Measurements from ENCODE around the gene ADAM8. TPM values are rescaled to one million over a fixed set of nuclear protein-coding genes. Genes with fewer than 3 reads are reported as not detected.

Gene ADAM8
- polyA plus RNA-seq, 1 of the 3 experiments (the other 2 are of a cell fraction) = 1.7 TPM

DNA sequence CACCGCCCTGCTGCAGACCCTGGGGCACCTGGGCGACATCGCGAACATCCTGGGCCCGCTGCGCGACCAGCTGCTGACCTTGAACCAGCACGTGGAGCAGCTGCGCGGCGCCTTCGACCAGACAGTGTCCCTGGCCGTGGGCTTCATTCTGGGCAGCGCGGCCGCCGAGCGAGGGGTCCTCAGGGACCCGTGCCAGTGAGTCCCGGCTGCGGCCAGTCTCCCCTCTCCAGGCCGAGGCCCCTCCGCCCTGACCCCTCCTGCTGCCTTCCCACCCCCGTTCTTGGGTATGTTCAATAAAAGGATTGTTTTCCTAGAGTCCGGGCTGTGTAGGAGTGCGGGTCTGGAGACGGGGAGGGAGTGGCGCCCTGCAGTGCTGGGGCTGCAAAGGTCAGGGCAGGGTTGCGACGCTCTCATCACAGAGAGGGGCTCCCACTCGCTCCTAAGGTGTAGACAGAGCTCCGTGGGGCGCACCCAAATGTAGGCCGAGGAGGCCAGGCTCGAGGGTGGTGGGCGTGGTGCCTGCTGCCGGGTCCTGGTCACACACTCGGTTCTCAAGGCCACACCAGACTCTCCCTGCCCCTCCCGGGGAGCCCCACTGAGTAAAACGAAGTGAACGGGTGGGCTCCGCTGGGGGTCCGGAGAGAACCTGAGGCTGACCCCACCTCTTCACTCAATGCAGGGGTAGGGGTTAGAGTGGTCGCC is 45.3 kb downstream of the ADAM8 start:
- H3K79me2 ChIP-seq (ENCODE audit: insufficient read depth) = no peaks in the 10 kb centered on the region
- H3K27ac ChIP-seq (ENCODE audit: low read depth in 2 of 2, low read length in 1 of 2) = no peak overlapping the region
- no peaks in the 10 kb centered on the region for H4K20me1 ChIP-seq (ENCODE audit: insufficient read depth)
- H3K4me1 ChIP-seq (ENCODE audit: control insufficient read depth in 1 of 2, insufficient read depth in 2 of 2, low read depth in 1 of 2, low read length in 1 of 2) = no peaks in the 10 kb centered on the region
- DNase-seq = no peak
- peaks cover 65% of the 10 kb centered on the region for H3K27me3 ChIP-seq (ENCODE audit: insufficient read depth)
- 24% methylated on average over 32 of the region's 44 CpGs for WGBS (ENCODE audit: low lambda C conversion rate)
- H3F3A ChIP-seq (replicated peaks; ENCODE audit: insufficient read depth) = no peaks in the 10 kb centered on the region
- no peak for TF ChIP-seq ELF1 (IDR thresholded peaks at IDR 0.05)
- TF ChIP-seq TCF12 (IDR thresholded peaks at IDR 0.05) = no peak
- no peak for TF ChIP-seq FOXJ3 (CRISPR knock-in tag; IDR thresholded peaks at IDR 0.05)
- TF ChIP-seq EP300 (IDR thresholded peaks at IDR 0.05; ENCODE audit: borderline replicate concordance in 1 of 2, low read depth in 1 of 2, low read length in 1 of 2) = no peak
- TF ChIP-seq RFX5 (IDR thresholded peaks at IDR 0.05; ENCODE audit: low read length) = no peak
- no peak for TF ChIP-seq USF1 (IDR thresholded peaks at IDR 0.05; ENCODE audit: borderline replicate concordance, low read depth)
- no peak for TF ChIP-seq GATA2 (CRISPR knock-in tag; IDR thresholded peaks at IDR 0.05)
- TF ChIP-seq CHD2 (IDR thresholded peaks at IDR 0.05; ENCODE audit: low read length, partially characterized antibody) = no peak
- TF ChIP-seq MEF2A (IDR thresholded peaks at IDR 0.05; ENCODE audit: borderline replicate concordance, low read depth) = no peak
- TF ChIP-seq GABPA (IDR thresholded peaks at IDR 0.05; ENCODE audit: low read depth) = no peak
- TF ChIP-seq MXI1 (IDR thresholded peaks at IDR 0.05; ENCODE audit: low read depth, low read length) = no peak
- no peak overlapping the region for H2AFZ ChIP-seq (ENCODE audit: low read depth)
- no peak overlapping the region for H3K9ac ChIP-seq
- no peaks in the 10 kb centered on the region for H3K36me3 ChIP-seq (replicated peaks in 1 of 2; ENCODE audit: control insufficient read depth in 1 of 2, insufficient read depth in 2 of 2, low read length in 1 of 2)
- ChIA-PET CTCF (no interaction called here), POLR2A (no interaction called here)
- H3K4me2 ChIP-seq = no peak overlapping the region
- no peak overlapping the region for H3K4me3 ChIP-seq (ENCODE audit: low read depth in 2 of 2, low read length in 1 of 2)
- no peaks in the 10 kb centered on the region for H3K9me2 ChIP-seq
- no peaks in the 10 kb centered on the region for H3K9me3 ChIP-seq

DNA sequence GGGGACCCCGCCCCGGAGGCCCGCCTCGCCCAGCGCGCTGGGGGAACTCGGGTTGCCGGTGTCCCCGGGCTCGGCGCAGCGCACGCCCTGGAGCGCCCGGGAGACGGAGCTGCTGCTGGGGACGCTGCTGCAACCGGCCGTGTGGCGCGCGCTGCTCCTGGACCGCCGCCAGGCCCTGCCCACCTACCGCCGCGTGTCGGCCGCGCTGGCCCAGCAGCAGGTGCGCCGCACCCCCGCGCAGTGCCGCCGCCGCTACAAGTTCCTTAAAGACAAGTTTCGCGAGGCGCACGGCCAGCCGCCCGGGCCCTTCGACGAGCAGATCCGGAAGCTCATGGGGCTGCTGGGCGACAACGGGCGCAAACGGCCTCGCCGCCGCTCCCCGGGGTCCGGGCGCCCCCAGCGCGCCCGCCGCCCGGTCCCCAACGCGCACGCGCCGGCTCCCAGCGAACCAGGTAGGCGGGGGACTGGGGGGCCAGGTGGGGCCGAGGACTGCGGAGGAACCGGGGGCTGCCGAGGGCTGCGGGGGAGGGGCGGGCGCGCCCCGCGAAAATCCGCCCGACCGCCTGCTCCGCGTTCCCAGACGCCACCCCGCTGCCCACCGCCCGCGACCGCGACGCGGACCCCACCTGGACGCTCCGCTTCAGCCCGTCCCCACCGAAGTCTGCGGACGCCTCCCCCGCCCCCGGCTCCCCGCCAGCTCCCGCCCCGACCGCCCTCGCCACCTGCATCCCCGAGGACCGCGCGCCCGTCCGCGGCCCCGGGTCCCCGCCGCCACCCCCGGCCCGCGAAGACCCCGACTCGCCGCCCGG is 46.1 kb downstream of the ADAM8 start:
- no peaks in the 10 kb centered on the region for H3K79me2 ChIP-seq (ENCODE audit: insufficient read depth)
- CTCF ChIA-PET = no interaction called here
- no peak for DNase-seq
- H3K9ac ChIP-seq = no peak overlapping the region
- no peak overlapping the region for H3K4me2 ChIP-seq
- no peaks in the 10 kb centered on the region for H3K36me3 ChIP-seq (replicated peaks in 1 of 2; ENCODE audit: control insufficient read depth in 1 of 2, insufficient read depth in 2 of 2, low read length in 1 of 2)
- H3F3A ChIP-seq (replicated peaks; ENCODE audit: insufficient read depth) = no peaks in the 10 kb centered on the region
- POLR2A ChIA-PET = no interaction called here
- no peak overlapping the region for H3K27ac ChIP-seq (ENCODE audit: low read depth in 2 of 2, low read length in 1 of 2)
- H3K4me3 ChIP-seq (ENCODE audit: low read depth in 2 of 2, low read length in 1 of 2) = no peak overlapping the region
- TF ChIP-seq REST (IDR thresholded peaks at IDR 0.05; ENCODE audit: low read depth, low read length) = no peak
- TF ChIP-seq, protein P1, sequence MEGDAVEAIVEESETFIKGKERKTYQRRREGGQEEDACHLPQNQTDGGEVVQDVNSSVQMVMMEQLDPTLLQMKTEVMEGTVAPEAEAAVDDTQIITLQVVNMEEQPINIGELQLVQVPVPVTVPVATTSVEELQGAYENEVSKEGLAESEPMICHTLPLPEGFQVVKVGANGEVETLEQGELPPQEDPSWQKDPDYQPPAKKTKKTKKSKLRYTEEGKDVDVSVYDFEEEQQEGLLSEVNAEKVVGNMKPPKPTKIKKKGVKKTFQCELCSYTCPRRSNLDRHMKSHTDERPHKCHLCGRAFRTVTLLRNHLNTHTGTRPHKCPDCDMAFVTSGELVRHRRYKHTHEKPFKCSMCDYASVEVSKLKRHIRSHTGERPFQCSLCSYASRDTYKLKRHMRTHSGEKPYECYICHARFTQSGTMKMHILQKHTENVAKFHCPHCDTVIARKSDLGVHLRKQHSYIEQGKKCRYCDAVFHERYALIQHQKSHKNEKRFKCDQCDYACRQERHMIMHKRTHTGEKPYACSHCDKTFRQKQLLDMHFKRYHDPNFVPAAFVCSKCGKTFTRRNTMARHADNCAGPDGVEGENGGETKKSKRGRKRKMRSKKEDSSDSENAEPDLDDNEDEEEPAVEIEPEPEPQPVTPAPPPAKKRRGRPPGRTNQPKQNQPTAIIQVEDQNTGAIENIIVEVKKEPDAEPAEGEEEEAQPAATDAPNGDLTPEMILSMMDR (IDR thresholded peaks at IDR 0.05) = no peak
- no peak for TF ChIP-seq TCF12 (IDR thresholded peaks at IDR 0.05)
- TF ChIP-seq SMC3 (IDR thresholded peaks at IDR 0.05; ENCODE audit: low read depth, low read length) = no peak
- TF ChIP-seq SIN3A (IDR thresholded peaks at IDR 0.05; ENCODE audit: borderline replicate concordance, low read depth, low read length) = no peak
- TF ChIP-seq FOXM1 (IDR thresholded peaks at IDR 0.05; ENCODE audit: low read depth) = no peak
- no peak for TF ChIP-seq NRF1 (IDR thresholded peaks at IDR 0.05; ENCODE audit: low read depth, low read length)
- TF ChIP-seq CHD2 (IDR thresholded peaks at IDR 0.05; ENCODE audit: low read length, partially characterized antibody) = no peak
- no peak for TF ChIP-seq ELF1 (IDR thresholded peaks at IDR 0.05)
- no peak for TF ChIP-seq FOSL2 (IDR thresholded peaks at IDR 0.05; ENCODE audit: borderline replicate concordance, low read depth)
- no peak for TF ChIP-seq MXI1 (IDR thresholded peaks at IDR 0.05; ENCODE audit: low read depth, low read length)
- no peak for TF ChIP-seq RXRA (IDR thresholded peaks at IDR 0.05; ENCODE audit: borderline replicate concordance, low read depth)
- no peak for TF ChIP-seq RFX5 (IDR thresholded peaks at IDR 0.05; ENCODE audit: low read length)
- TF ChIP-seq POLR2AphosphoS5 (IDR thresholded peaks at IDR 0.05; ENCODE audit: low read depth, low read length) = no peak
- no peak for TF ChIP-seq RCOR1 (IDR thresholded peaks at IDR 0.05; ENCODE audit: low read length)
- H3K9me2 ChIP-seq = no peaks in the 10 kb centered on the region
- no peak overlapping the region for H2AFZ ChIP-seq (ENCODE audit: low read depth)
- no peaks in the 10 kb centered on the region for H3K4me1 ChIP-seq (ENCODE audit: control insufficient read depth in 1 of 2, insufficient read depth in 2 of 2, low read depth in 1 of 2, low read length in 1 of 2)
- 19% methylated on average over 28 of the region's 122 CpGs for WGBS (ENCODE audit: low lambda C conversion rate)
- H3K27me3 ChIP-seq (ENCODE audit: insufficient read depth) = peaks cover 57% of the 10 kb centered on the region
- no peaks in the 10 kb centered on the region for H3K9me3 ChIP-seq
- no peaks in the 10 kb centered on the region for H4K20me1 ChIP-seq (ENCODE audit: insufficient read depth)
